PFSK-1 (cell line): Measurements from ENCODE around the gene PROB1.

Experiments used
- POLR2AphosphoS5 ChIP-seq: IDR thresholded peaks from 2 replicates; pipeline ENCODE4 v1.6.1; 2012; ENCODE audit warnings: low read depth, mild to moderate bottlenecking, control low read depth, low read length, moderate library complexity
- TAF1 ChIP-seq: IDR thresholded peaks from 2 replicates; pipeline ENCODE4 v1.6.1; 2012; ENCODE audit warnings: low read length, control low read depth, borderline replicate concordance; ENCODE audit not compliant: insufficient read depth
- TF ChIP-seq, protein P1 (sequence below), 2 experiments: IDR thresholded peaks; 2 replicates each; pipeline versions ENCODE4 v1.6.1 to v1.8.0; 2011 to 2012; ENCODE audit warnings: low read depth in 2 of 2, low read length in 2 of 2, control low read depth in 1 of 2, inconsistent platforms in 1 of 2, mild to moderate bottlenecking in 1 of 2, moderate library complexity in 1 of 2; ENCODE audit not compliant: insufficient read depth in 1 of 2

- TF ChIP-seq TAF1: 0 out of 2 replicates have a peak, but pooled peaks have one; percentile 45
- TF ChIP-seq, protein P1, sequence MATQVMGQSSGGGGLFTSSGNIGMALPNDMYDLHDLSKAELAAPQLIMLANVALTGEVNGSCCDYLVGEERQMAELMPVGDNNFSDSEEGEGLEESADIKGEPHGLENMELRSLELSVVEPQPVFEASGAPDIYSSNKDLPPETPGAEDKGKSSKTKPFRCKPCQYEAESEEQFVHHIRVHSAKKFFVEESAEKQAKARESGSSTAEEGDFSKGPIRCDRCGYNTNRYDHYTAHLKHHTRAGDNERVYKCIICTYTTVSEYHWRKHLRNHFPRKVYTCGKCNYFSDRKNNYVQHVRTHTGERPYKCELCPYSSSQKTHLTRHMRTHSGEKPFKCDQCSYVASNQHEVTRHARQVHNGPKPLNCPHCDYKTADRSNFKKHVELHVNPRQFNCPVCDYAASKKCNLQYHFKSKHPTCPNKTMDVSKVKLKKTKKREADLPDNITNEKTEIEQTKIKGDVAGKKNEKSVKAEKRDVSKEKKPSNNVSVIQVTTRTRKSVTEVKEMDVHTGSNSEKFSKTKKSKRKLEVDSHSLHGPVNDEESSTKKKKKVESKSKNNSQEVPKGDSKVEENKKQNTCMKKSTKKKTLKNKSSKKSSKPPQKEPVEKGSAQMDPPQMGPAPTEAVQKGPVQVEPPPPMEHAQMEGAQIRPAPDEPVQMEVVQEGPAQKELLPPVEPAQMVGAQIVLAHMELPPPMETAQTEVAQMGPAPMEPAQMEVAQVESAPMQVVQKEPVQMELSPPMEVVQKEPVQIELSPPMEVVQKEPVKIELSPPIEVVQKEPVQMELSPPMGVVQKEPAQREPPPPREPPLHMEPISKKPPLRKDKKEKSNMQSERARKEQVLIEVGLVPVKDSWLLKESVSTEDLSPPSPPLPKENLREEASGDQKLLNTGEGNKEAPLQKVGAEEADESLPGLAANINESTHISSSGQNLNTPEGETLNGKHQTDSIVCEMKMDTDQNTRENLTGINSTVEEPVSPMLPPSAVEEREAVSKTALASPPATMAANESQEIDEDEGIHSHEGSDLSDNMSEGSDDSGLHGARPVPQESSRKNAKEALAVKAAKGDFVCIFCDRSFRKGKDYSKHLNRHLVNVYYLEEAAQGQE (IDR thresholded peaks at IDR 0.05; ENCODE audit: insufficient read depth in 1 of 2, low read depth in 2 of 2, low read length in 2 of 2): no peak
- peak; percentile 33; the same call in 1 of the 2 replicates for TF ChIP-seq POLR2AphosphoS5
Measured at GRCh38 chr5:139439013-139439903, 44.4 kb upstream of the PROB1 start, which contains the start of gene DNAJC18.
